ENCODE data around the gene PPP2R3A. TPM values are rescaled to one million over a fixed set of nuclear protein-coding genes. Genes with fewer than 3 reads are reported as not detected.

The PPP2R3A gene
- polyA plus RNA-seq, 1 experiment, result 7.4 TPM

DNA sequence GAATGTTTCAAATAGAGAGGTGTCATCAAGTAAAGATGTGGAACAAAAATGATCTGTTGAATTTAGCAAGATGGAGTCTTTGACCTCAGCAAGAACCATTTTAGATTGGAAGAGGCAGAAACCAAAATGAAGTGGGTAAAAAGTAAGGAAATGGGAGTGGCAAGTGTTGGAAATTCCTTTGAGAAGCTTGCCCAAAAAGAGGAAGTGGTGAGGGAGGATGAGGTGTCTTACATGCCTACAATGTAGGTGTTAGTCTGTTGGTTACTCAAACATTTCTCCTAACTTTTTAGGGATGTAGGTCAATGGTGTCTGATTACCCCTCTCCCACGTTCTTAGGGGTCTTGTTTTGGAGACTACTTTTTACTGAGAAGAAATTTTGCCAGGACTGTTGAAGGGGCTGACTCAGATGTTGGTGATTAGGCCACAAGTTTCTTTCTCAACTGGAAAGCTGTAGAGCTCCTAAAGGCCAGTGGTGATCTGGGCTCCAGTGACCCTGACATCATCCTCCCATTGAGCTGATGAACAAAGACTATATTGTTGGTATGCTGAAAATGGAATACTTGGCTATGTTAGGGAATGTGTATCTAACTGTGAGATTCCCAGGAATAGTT, 5.1 kb downstream of the PPP2R3A start:
- POLR2A ChIA-PET, result no interaction called here
- no peak for DNase-seq (ENCODE audit: low read depth)
- Histone ChIP-seq H3K36me3 (ENCODE audit: control insufficient read depth, insufficient read depth, low read length) (no peaks in the 10 kb centered on the region), H3K4me3 (ENCODE audit: low read depth, low read length) (no peak overlapping the region), H3K27me3 (ENCODE audit: control insufficient read depth, insufficient read depth, low read length) (no peaks in the 10 kb centered on the region)
- CTCF ChIA-PET, result interaction anchor here (0.8 to 3.6 kb wide), 3 partner anchors 10 to 73 kb away, joined by 3 to 15 read pairs (median 6); no protein-coding TSS in a partner anchor
- TF ChIP-seq, protein P1, sequence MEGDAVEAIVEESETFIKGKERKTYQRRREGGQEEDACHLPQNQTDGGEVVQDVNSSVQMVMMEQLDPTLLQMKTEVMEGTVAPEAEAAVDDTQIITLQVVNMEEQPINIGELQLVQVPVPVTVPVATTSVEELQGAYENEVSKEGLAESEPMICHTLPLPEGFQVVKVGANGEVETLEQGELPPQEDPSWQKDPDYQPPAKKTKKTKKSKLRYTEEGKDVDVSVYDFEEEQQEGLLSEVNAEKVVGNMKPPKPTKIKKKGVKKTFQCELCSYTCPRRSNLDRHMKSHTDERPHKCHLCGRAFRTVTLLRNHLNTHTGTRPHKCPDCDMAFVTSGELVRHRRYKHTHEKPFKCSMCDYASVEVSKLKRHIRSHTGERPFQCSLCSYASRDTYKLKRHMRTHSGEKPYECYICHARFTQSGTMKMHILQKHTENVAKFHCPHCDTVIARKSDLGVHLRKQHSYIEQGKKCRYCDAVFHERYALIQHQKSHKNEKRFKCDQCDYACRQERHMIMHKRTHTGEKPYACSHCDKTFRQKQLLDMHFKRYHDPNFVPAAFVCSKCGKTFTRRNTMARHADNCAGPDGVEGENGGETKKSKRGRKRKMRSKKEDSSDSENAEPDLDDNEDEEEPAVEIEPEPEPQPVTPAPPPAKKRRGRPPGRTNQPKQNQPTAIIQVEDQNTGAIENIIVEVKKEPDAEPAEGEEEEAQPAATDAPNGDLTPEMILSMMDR (IDR thresholded peaks at IDR 0.05; ENCODE audit: insufficient read depth, low read depth, low read length), result no peak

DNA sequence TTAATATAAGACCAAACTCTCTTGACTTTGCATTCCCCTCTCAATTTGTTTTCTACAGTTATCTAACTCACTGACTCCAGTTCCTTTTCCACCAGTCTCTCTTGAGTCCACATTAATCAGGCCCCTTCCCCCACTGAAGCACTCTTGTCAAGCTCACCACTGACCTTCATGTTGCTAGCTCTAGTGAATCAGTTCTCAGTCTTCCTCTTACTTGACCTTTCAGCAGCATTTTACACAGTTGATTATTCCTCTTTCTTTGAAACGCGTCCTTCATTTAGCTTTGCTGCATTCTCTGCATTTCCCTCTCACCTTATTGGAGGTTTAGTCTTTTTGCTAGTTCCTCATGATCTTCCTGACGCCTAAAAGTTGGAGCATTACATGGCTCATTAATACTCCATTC, 8.3 kb downstream of the PPP2R3A start:
- ChIA-PET POLR2A (no interaction called here), CTCF (interaction anchor here (0.9 to 1.1 kb wide), 2 partner anchors 15 to 56 kb away, joined by 3 read pairs; no protein-coding TSS in a partner anchor)
- no peak for DNase-seq (ENCODE audit: low read depth)
- H3K36me3 ChIP-seq (ENCODE audit: control insufficient read depth, insufficient read depth, low read length), result no peaks in the 10 kb centered on the region
- TF ChIP-seq, protein P1 (IDR thresholded peaks at IDR 0.05; ENCODE audit: insufficient read depth, low read depth, low read length), result no peak
- H3K27me3 ChIP-seq (ENCODE audit: control insufficient read depth, insufficient read depth, low read length), result no peaks in the 10 kb centered on the region
- no peak overlapping the region for H3K4me3 ChIP-seq (ENCODE audit: low read depth, low read length)

DNA sequence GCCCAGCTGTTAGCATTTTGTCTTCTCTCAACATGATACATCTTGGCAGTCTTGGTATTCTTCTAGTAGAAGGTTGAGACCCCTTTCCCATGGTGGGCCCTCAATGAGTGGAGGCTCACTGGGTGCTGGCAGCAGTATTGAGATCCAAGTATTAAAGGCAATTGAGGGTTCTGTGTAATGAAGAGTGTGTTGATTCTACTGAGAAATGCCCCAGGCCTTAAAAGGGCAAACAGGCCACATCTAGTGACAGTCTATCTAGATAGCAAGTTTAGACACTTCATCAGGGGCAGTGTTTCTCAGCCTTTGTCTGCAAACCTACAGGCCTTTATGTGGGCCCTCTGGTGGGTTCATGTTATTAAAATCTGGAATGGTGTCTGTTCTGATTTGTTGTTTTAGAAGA, 9.5 kb downstream of the PPP2R3A start:
- POLR2A ChIA-PET, result no interaction called here
- TF ChIP-seq, protein P1 (IDR thresholded peaks at IDR 0.05; ENCODE audit: insufficient read depth, low read depth, low read length), result no peak
- DNase-seq (ENCODE audit: low read depth), result no peak
- Histone ChIP-seq H3K27me3 (ENCODE audit: control insufficient read depth, insufficient read depth, low read length) (no peaks in the 10 kb centered on the region), H3K36me3 (ENCODE audit: control insufficient read depth, insufficient read depth, low read length) (no peaks in the 10 kb centered on the region), H3K4me3 (ENCODE audit: low read depth, low read length) (no peak overlapping the region)
- CTCF ChIA-PET, result no interaction called here

DNA sequence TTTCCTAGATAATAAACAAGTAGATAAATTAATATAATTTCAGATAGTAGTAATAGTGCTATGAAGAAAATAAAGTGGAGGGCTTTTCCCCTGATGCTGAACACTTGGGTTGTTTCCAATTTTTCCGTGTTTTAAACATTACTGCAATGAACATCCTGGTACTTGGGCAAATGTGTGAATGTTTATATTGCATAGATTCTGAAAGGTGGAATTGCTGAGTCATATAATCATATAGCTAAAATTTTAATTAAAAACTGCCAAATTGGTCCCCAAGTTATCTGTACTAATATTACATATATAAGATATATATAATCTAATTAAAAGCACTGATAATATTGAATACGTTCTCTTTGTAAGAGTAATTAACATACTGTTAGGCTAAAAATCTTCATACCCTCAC, 10.0 kb downstream of the PPP2R3A start:
- DNase-seq (ENCODE audit: low read depth), result no peak
- no peaks in the 10 kb centered on the region for H3K27me3 ChIP-seq (ENCODE audit: control insufficient read depth, insufficient read depth, low read length)
- no peak overlapping the region for H3K4me3 ChIP-seq (ENCODE audit: low read depth, low read length)
- ChIA-PET CTCF (no interaction called here), POLR2A (no interaction called here)
- TF ChIP-seq, protein P1 (IDR thresholded peaks at IDR 0.05; ENCODE audit: insufficient read depth, low read depth, low read length), result no peak
- H3K36me3 ChIP-seq (ENCODE audit: control insufficient read depth, insufficient read depth, low read length), result no peaks in the 10 kb centered on the region

DNA sequence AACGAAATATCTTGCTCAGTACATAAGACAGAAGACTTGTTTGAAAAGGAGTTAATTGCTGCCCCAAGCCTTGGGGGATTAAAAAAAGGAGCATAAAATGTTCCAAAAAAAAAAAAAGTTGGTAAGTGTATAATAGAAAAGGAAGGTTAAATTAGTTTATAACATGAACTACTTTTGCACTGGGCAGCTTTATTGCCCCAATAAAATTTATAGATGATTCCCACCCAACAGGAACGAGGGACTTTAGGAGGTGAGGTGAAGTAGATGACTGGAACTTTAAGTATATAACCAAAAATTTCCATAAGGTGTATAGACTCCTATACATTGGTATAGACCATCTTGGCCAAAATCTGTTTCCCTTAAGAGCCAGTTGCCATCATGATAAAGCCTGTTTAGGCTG, 14.8 kb downstream of the PPP2R3A start:
- Histone ChIP-seq H3K36me3 (ENCODE audit: control insufficient read depth, insufficient read depth, low read length) (no peaks in the 10 kb centered on the region), H3K27me3 (ENCODE audit: control insufficient read depth, insufficient read depth, low read length) (no peaks in the 10 kb centered on the region), H3K4me3 (ENCODE audit: low read depth, low read length) (no peak overlapping the region)
- DNase-seq (ENCODE audit: low read depth), result no peak
- TF ChIP-seq, protein P1 (IDR thresholded peaks at IDR 0.05; ENCODE audit: insufficient read depth, low read depth, low read length), result no peak
- CTCF ChIA-PET, result interaction anchor here (0.6 to 1.5 kb wide), 3 partner anchors 9 to 60 kb away, joined by 3 to 6 read pairs (median 3); no protein-coding TSS in a partner anchor
- POLR2A ChIA-PET, result no interaction called here

Data from BJ (cell line).